COLO668 (cell line): ENCODE data around the gene MRPS15.

Experiments used
- DNase-seq: peaks from one replicate; lab custom pipeline; 2025; ENCODE audit not compliant: unreplicated experiment; lab: John Stamatoyannopoulos, UW

The MRPS15 gene

DNA sequence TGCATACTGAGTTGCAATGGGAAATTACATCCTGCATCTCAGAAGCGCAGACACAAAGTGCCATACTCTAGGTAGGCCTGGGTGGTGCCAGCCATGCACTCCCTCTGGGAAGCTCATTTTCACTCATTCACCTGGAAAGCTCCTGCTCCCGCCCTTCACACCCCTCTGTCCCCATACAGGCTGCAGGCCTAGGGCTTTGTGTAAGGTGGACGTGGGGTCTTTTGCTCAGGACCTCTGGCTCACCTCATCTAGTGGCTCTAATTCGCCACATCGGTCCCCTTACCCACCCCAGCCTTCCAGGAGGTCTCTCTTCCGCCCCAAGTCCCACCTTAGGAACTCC, 751 bp downstream of the MRPS15 start:
- peak; percentile 62 for DNase-seq

GRCh38 chr1:36458910-36459309, 5.3 kb downstream of the MRPS15 start:
- no peak for DNase-seq

- no peak for DNase-seq
Measured at GRCh38 chr1:36457691-36458090, 6.5 kb downstream of the MRPS15 start.

- DNase-seq, result no peak
Measured at GRCh38 chr1:36456391-36456928, 7.7 kb downstream of the MRPS15 start.

GRCh38 chr1:36455386-36455785, 8.8 kb downstream of the MRPS15 start:
- DNase-seq, result no peak

DNA sequence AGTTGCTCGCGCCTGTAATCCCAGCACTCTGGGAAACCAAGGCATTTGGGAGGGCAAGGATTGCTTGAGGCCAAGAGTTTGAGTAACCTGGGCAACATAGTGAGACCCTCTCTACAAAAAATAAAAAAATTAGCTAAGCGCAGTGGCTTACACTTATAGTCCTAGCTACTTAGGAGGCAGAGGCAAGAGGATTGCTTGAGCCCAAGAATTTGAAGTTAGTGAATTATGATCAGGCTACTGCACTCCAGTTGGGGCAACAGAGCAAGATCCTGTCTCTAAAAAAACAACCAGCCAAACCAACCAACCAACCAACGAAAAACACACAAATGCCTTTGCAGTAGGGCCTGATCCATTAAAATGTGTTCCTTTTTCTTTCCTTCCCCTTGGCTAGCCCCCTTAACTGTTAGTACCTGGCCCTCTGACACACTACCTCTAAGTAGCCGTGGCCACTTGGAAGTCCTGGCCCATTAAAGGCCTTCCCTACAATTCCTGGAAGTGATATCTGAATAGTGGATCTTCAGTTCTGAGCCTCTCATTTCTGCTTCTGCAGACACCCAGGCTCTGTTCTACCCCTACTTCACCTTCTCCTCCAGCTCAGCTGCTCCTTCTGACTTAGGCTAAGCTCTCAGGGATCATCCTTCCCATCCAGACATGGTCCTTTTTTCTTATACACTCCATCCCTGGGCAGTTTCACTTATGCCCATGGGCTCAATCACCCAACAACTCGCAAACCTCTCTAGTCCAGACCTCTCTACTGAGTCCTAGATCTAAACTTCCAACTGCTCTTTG, 10.4 kb downstream of the MRPS15 start:
- DNase-seq, result no peak

DNA sequence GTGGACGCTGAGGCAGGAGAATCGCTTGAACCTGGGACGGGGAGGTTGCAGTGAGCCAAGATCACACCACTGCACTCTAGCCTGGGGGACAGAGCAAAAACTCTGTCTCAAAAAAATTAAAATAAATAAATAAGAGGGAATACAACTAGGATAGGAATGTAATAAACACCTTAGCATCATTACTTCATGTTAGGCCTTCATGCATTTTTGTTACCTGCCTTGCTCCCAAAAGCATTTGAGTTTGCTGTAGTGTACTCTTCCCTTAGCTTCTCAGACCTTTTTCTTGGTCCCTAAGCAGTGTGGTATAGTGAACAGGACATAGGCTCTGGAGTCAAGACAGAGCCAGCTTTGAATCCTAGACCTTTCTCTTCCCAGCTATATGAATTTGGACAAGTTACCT, 11.1 kb downstream of the MRPS15 start:
- DNase-seq, result no peak

- DNase-seq, result no peak
Measured at GRCh38 chr1:36450919-36451305, 13.3 kb downstream of the MRPS15 start.

DNA sequence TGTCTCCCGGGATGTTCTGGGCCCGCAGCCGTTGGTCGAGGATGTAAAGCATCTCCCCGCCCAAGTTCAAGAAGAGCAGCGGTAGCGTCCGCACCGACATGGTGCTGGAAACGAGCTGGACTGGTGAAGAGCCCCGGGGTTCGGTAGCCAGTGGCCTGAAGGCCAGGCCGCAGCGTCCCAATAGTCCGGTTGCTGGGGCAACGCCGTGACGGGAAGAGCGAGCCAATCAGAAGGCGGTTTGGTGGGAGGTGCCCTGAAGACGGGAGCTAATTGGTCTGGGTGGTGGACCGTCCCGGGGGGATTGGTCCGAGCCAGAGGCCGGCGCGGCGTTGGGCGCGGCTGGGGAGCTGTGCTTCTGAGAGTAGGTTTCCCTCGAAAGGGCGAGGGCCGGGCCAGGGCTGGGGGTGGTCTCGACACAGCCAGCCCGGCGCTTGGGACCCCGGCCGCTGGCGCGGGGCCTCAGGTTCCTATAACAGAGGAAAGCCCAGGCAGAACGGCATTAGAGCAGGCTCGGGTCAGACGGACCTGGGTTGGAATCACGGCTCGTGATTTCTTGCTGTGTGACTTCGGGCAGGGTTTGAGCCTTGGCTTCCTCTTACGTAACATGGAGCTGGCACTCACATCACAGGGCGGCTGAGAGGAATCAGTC, 13.8 kb downstream of the MRPS15 start, which contains the start of gene OSCP1:
Gene OSCP1 (minus strand): TSS at position 182 of the 649 bp plus-strand sequence. CDS start 82 bp downstream, at position 100.
- peak; percentile 99 for DNase-seq

DNA sequence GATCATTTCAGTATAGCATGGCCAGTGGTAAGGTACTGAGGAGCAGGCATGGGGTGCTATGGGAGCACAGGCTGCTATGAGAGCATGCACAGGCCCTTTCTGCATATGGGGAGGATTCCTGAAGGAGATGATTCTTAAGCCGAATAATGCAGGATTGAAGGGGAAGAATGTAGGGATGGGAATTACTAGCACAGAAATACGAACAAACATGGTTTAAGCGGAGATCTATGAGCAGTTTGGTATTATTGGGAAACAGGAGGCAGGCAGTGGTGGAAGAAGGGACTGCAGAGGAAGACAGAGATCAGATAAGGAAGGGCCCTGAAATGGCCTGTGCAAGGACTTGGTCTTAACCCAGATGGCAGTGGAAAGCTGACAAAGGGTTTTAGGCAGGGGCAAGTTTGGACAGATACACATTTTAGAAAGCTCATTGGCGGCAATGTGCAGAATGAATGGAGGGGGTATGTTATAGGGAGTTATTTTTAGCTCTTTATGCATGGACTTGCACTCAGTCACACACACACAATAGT, 15.6 kb downstream of the MRPS15 start:
- DNase-seq, result no peak

DNA sequence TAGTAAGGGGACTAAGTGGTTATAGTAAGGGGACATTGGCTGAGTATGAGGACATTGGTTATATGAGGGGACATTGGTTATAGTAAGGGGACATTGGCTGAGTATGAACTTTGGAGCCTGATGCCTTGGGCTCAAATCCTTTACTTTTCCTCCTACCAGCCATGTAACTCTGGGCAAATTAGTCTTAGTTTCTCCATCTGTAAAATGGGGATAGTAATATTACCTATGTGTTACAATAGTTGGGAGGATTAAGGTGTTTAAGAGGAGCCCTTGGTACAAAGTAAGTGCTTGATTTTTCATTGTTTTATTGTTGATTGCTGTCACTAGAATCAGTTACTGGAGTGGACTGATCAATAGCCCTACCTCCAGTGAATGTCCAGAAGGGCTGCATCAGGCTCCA, 16.7 kb downstream of the MRPS15 start:
- no peak for DNase-seq

DNA sequence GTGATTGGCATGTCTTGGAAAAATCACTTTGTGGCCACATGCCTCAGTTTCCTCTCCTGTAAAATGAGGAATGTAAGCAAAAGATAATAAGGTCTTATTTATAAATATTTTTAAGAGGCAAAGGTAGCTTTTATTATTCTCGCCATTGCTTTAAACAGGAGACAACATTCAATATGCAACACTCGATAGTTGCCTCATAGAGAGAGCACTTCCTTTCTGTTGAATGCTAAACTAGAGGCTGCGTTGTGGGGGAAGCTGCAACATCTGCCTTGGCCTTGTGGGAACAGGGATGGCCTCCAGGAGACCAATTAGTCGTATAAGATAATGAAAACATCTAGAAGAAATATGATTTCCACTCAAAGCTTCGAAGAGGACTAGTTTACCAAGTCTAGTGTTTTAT, 17.4 kb downstream of the MRPS15 start:
- DNase-seq, result no peak

DNA sequence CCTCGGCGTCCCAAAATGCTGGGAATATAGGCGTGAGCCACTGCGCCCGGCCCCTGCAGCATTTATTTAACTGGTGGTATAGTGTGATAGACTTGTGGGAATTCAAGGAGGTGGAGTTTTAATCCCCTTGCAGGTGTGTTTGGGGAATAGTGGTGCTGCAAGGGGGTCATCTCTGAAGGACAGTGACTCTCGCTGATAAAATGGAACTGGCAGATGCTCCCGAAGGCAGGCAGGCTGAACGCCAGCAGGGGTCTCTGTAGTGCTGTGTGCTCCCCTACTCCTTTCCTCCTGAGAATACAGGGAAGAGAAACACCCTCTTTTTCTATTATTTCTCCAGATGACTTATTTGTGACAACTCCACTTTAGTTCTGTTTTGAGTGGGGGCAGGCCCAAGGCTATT, 17.9 kb downstream of the MRPS15 start:
- DNase-seq, result peak; percentile 51

DNA sequence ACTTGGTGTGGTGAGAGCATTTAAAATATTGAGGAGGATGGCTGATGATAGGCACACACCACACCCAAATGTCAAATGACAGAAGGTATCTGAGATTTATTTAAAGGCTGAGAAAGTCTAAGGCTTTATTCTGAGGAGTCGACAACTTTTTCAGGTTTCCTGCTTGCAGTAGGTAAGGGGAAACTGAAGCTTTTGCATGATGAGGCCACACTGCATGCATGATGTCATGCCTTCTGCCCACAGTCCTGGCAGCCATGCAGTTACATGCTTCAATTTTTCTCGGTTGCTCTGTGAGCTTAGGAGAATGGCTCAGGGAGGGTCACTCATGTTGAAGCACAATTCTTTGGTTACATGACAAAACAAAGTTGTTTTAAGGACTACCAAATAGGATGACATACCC, 20.9 kb downstream of the MRPS15 start:
- DNase-seq, result no peak

DNA sequence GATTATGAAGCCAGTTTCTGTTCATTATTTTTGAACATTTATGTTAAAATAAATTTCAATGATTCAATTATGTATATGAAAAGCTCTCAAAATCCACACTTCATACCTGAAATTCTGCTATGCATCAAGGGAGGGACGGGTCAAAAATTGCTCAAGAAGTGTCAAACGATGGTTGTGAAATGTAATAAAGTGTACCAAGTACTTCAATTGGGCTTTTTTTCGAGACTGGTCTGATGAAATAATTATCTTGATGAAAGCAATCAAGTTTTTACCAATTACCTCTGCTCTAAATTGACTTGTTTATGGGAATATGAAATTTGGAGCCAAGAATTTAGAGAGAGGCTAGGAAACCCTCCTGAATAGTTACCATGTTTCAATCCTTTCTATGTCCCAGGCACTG, 21.8 kb downstream of the MRPS15 start:
- DNase-seq, result no peak

- DNase-seq, result no peak
Measured at GRCh38 chr1:36440646-36441045, 23.5 kb downstream of the MRPS15 start.

- no peak for DNase-seq
Measured at GRCh38 chr1:36440044-36440443, 24.1 kb downstream of the MRPS15 start.

GRCh38 chr1:36438715-36439114, 25.5 kb downstream of the MRPS15 start:
- no peak for DNase-seq

DNA sequence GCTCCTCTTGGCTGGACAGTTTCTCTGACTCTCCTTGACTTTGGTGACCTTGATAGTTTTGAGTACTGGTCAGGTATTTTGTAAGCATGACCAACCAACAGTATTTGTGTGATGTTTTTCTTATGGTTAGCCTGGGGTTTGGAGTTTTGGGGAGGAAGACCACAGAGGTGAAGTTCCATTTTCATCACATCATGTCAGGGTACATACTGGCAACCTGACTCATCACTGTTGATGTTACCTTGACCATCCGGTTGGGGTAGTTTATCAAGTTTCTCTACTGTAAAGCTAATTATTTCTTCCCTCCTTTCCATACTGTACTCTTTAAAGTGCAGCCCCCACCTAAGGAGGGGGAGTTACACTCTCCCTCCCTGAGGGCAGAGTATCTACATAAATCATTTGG, 27.4 kb downstream of the MRPS15 start:
- DNase-seq, result no peak

DNA sequence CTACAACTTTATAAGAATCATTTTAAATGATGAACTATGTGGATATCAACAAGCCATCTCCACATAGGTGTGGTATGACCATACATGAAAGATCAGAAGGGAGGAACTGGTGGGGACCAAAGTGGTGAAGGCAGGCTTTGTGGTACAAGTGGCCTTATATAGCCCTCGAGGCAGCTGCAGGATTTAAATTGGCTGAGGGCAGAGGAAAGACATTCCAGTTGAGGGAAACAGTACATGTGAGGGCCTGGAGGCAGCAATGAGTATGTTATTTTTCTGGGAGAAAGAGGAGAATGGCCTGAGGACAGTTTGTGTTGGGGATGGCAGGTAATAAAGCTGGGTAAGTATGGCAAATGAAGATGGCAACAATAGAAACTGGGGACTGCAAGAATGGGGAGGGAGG, 31.1 kb downstream of the MRPS15 start:
- DNase-seq, result no peak

- DNase-seq, result no peak
Measured at GRCh38 chr1:36432616-36433015, 31.6 kb downstream of the MRPS15 start.

DNA sequence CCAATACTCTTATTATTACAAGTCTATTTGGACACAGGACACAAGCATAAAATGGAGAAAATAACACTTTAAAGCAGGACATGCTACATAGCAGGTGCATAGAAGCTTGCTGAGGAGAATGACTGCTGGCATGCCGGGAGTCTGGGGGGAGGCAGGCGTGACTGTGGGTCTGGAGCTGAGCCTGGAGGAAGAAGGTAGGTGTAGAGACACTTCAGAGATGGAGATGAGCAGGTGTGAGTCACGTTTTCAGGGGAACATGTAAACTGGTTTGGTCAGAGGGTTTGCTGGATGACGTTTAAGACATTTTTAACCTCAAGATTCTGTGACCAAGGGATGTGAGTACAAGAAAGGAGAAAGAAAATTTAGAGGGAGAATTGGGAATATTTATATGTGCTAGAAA, 38.4 kb downstream of the MRPS15 start:
- DNase-seq, result no peak
